Hematopoietic multipotent progenitor cell (in vitro differentiated cells): ENCODE results near the gene SSTR3. TPM values are rescaled to one million over a fixed set of nuclear protein-coding genes. Genes with fewer than 3 reads are reported as not detected.
"Not testable (repeated sequence)": the region's sequence is repeated elsewhere in the genome, so short reads cannot be mapped to it uniquely, and the experiment has no call there.

ENCODE experiments used
- DNase-seq, 3 donors: peaks; one replicate each; pipeline ENCODE4 v3.0.0-alpha.2; 2011 to 2015; ENCODE audit warnings: low read depth in 2 of 3, low spot score in 2 of 3
- total RNA-seq: library from RNA; depleted of rRNA; stranded (reverse); fragments of >200 nt; gene quantifications from one replicate; pipeline ENCODE4 v1.2.3, GENCODE V29; 2012

SSTR3 gene
- total RNA-seq, 1 donor = under 0.01 TPM

DNA sequence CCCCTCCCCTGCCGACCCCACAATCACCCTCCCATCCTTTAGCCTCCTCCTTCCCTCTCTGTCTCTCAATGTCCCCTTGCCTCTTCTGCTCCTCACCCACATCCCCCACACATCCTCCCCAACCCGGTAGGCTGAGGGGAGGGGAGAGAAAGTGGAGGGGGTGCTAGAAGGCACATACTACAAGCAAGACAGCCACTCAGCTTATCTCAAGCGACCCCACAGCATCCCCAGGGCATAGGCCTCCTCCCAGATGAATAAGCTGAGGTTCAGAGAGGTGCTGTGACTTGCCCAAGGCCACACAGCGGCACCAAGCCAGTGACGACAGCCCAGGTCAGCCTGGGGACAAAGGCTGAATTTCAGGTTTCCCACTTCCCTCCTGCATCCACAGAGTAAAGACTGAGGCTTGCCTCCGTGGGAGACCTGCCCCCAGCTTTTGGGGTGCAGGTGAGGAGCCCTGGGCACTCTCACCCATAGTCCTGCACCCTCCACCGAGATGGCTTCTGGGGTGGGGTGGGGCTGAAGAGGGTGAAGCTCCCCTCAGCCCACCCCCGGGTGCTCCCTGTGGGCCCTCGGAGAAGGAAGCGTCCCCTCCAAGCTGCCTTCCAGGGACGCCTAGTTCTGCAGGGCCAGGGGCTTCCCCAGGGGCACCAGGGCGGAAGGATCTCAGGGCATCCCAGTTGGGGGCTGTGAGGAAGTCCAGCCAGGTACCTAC, 31.3 kb upstream of the SSTR3 start:
- DNase-seq = no peak

DNA sequence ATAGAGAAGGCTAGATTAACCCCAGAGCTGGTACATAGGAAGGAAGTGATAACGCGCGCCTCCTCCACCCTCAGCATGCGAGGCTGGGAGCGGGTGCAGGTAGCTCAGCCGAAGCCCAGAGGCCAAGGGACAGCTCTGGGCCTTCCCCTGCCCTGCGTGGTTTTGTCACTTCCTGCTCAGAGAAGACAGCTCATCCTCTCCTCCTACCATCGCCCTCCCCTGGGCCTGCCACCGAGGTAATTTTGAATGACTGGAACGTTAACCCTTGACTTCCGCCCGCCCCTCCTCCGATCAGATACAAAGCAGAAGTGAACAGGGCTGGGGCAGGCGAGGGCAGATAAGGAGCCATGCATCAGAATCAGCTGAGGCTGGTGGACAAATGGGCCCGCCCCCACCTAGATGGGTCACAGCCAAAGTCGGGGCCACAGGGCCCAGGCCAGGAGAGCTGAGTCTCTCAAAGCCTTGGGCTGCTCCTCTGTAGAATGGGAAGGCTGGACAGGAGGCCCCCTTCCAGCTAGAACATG, 30.2 kb upstream of the SSTR3 start:
- peak in 2 of 3 donors; percentile 96 to 98 for DNase-seq

DNA sequence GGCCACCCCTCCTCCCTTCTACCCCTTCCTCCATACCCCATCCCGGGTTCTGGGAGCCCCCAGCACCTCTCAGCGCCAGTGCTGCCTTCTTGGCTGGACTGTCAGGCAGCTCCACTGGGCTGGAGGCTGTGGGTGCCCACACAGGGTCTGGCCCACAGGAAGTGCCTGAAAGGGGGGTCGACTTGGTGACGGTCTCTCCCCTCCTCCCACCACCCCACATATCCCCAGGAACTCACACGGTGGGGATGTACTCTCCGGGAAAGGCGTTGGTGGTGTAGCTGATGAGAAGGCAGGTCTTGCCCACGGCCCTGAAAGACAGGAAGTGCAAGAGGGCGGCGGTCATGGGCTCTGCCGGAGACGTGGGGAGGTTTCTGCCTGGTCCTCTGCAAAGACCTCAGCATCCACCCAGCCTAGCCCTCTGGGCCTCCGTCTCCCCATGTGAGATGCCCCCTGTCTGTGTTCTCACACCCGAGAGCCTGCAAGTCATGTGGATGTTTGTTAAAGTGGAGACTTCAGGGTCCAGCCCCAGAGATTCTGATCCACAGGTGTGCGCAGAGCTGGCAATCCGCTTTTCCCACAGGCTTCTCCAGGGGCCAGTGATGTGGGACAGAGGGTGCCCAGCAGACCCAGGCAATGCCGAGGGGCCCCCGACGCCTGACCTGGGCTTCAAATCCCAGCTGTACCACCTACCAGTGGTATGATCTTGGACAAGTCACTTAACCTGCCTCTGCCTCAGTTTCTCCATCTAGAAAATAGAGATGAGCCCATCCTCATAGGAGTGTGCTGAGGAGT, 29.3 kb upstream of the SSTR3 start:
- peak in 1 of 3 donors; percentile 46 for DNase-seq

DNA sequence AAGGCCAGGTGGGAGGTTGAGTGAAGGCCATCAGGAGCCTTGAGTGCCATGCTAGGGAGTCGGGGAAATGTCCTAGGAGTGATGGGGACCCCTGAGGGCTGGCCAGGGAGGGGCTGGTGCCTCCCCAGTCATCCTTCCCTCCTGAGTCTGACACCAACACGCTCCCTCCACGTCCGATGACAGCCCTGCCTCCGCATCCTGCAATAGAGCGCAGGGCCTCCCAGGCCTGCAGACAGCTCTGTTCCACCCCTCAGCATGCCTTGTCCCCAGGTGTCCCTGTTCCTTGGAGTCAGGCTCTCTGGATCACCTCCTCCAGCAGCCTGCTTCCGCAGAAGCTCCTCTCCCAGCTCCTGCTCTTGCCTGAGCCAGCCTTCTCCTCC, 28.7 kb upstream of the SSTR3 start:
- DNase-seq = no peak

DNA sequence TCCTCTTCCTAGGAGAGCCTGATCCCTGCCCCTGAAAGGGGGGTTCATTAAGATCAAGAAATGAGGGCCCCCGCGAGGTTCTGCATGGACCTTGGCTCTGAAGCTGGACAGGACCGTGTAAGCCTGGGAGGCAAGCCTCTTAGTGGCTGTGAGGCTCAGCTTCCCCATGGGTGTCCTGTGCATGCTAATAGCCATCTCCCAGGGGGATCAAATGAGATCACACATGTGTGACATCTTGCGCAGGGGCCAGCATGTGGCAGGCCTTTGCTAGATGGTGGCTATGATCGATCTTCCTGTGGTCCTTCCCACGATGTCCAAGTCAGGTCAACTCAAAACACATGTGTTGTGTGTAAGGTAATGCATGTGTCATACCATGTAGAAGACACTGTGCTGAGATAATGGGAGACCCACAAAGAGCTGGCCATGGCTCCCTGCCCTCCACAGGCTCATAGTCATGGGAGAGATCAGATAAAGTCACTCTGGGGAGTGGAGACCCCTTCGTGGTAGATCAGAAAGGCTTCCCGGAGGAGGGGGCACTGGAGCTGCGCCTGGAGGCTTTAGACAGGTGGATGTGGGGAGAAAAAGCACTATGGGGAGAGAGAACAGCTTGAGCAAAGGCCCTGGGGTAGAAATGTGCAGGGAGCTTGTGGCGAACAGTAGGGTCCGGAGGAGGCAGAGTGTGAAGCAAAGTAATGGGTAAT, 28.1 kb upstream of the SSTR3 start:
- no peak for DNase-seq

DNA sequence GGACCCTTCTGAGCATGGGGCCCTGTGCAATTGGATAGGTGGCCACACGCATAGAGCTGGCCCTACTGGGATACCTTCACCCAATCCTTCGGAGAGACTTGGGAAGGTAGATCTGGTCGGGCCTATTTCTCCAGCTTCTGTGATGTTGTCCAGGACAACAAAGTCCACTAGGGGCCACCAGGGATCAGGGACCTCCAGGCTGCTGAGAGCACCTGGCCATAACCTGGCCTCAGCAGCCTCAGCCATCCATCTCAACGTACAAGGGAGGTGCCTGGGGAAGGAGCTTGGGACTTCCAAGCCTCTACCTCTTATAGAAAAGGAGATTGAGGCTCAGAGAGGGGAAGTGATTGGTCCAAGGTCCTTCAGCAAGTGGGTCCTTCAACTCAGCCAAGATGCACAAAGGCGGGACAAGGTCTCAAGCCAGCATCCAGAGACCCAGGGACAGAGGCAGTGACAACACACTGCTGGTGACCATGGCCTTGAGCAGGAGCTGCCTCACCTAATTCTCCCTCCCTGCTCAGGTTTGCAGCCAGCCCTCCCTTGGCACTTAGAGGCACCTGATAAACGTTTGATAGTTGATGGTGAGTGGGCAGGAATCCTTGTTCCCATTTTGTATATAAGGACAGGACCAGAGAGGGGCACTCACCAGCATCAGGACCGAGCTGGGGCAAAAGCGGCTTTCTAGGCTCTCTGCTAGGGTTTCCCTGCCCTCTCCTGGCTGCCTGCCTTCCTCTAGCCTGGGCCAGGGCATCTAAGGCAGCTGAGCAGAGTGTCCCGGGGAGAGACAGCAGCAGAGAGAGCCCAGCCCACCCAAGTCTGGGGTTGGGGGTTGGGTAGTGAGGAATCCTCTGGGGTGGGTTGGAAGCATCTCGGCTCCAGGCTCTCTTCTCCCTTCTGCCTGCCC, 27.3 kb upstream of the SSTR3 start:
- DNase-seq = no peak

DNA sequence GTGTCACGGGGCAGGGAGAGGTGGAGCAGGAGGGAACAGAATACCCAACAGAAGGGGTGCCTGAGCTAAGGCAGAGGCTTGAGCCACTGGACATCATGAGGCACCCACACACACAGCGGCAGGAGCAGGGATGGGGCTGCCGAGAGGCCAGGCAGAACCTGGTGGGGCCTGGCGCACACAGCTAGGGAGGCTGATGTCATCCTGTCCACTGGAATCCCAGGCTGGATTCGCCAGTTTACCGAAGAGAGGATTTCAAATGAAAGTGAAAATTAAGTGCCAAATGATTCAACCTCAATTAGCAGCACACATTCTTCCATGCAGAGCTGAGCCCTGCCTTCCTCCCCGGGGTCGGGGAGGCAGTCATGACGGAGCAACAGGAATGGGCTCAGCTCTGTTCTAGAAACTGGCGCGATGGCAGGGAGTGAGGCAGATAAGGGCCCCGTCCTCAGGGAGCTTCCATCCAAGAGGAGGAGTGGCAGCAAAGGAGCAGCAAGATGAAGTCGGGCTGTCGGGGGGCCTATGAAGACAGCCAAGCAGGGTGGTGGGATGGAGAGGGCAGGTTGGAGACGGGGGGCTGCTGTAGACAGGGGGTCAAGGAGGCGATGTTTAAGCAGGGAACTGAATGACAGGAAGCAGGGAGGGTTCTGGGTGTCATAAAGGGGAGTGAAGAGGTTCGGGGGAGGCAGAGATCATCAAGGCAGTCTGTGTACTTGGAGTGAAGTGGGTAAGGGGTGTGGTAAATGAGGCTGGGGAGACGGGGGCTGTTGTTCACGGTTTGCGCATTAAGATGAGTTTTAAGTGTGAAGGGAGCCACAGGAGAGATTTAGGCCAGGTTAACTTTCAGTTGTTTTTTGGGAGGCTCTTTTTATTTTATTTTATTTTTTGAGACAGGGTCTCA, 25.3 kb upstream of the SSTR3 start:
- no peak for DNase-seq

DNA sequence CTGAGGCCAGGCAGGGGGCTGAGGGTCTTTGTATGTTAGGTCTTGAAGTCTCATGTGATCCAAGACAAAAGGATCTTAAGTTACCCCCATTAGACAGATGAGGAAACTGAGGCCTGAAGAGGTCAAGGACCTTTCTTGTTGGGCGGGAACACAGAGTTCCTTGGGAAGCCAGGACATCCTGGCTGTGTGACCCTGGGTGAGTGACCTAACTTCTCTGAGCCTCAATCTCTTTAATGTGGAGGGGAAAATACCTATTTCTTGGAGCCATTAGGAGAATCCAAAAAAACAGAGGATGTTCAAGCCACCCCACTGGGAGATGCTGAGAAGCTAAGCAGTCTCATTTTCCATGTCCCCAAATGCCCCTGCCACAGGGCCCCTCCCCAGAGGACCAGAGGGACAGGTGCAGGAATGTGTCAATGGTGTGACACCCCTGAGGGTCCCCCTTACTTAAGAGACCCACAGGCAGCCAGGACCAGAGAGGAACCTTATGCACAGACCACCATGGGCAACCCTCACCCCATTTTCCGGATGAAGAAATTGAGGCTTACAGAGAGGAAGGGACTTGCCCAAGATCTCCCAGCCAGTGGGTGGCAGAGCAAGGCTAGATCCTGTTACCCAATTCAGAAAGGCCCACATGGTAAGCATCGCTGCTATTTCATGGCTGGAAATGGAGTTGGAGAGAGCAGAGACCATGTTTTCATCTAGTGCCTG, 23.8 kb upstream of the SSTR3 start:
- DNase-seq = no peak

DNA sequence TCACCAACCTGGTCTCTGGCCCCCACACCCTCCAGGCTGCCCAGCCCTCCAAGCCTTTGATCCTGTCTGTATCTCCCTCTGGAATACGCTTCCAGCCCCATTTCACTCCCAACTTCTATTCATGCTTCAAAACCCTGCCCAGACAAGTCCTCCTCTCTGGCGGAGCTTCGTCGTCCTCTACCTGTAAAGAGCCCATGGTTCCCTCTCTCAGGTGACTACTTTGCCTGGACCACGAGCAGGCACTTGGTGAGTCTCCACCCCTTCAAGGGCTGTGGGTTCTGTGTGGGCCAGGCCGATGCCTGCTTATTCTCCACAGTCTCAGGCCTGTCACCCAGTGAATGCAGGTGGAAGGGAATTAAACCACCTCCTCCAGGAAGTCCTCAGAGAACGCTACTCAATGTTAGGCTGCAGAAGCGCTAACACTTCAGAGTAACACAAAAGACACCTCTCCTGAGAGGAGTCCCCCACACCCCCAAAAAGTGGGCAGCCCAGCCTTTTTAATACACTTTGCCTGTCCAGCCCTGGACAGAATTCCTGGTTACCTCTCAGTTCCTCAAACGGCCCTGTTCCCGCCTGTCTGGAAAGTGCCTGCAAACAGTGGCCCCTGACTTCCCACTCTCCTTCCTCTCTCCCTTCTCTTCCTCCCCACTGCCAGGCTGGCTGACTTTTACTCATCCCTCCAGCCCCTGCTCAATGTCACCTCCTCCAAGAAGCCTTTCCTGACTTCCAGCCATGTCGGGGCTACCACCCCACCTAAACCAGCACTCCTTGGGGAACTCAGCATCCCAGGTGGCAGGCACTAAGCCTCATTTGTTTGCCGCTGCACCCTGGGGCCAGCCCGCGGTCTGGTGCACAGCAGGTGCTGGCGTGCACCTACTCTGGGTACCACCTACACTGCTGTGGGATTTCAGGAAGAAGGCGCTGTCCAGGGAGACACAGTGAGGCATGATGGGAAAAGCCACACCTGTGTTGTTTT, 22.7 kb upstream of the SSTR3 start:
- no peak for DNase-seq

DNA sequence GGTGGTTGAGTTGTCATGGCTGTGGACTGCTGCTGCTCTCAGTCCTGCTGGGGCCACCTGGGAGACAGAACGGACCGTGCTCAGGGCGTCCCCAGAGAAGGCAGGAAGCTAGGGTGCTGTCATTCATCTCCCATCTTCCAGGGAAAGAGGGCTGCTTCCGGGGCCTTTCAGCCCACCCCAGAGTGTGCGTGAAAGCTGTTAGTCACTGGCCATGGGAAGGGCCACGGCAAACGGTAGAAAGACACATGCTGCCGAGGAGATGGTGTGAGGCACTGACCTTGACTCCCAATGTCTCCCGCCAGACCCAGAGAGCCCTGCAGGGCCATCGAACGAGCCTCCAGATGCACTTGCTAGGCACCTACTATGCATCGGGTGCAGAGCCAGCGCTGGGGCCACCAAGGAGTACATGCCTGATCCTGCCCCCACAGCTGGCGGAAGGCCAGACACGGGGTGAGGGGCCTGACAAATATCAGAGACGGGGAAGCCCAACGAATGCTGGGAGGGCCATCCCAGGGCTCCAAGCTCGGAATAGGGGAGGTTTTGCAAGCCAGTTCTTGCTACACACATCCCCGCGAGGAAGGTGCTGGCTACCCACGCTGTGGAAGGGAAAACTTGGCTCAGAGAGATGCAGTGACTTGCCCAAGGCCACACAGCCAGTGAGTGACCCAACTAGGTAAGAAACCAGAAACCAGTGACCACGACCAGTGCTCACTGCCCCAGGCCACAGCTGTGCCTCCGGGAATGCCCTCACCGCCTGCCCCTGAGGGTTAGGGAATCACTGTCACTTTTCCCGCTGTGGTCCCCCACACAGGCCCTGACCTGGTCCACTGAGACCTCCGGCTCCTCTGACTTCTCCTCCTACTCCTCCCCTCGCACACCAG, 21.7 kb upstream of the SSTR3 start:
- no peak for DNase-seq

DNA sequence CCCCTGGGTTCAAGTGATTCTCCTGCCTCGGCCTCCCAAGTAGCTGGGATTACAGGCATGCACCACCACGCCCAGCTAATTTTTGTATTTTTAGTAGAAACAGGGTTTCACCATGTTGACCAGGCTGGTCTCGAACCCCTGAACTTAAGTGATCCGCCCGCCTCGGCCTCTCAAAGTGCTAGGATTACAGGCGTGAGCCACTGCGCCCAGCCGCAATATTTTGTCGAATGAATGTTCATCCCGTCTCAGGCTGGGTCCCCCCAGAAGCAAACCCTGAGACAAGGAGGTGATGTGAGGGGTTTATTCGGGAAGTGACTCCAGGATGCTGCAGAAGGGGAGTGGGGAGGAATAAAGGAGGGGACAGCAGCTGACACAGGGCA, 21.1 kb upstream of the SSTR3 start:
- DNase-seq = not testable (repeated sequence)

DNA sequence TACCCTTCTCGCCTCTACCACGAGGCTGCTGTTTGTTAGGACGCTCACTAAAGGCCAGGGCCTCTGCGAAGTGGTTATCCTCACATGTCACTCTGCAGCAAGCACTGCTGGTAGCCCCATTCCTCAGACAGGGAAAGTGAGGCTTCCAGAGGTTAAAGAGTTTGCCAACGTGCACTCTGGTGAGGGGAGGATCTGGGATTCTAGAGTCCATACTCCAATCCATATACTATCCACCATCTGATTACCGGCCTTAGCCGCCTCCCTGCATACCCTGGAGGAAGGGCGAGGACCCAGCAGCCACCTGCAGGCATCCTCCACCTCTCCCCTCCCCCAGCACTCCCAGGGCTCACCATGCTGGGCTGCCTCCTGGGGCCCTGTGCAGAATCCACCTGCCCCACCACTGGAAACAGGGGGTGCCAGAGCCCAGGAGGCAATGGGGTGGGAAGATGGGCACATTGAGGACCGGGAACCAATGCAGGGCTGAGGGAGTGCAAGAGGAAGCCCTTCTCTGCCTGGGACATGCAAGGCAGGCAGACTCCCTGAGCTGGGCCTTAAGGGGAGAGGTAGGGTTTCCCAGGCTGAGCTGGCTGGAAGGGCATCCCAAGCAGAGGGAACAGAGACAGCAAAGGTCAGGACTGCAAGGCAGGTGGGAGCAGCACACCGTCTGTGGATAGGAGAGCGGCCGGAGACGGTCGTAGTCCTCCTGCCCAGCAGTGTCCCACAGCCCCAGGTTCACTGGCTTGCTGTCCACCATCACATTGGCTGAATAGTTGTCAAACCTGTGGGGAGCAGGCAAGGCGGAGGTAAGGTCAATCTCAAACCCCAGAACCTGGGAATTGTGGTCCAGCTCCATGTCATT, 20.1 kb upstream of the SSTR3 start:
- no peak for DNase-seq

DNA sequence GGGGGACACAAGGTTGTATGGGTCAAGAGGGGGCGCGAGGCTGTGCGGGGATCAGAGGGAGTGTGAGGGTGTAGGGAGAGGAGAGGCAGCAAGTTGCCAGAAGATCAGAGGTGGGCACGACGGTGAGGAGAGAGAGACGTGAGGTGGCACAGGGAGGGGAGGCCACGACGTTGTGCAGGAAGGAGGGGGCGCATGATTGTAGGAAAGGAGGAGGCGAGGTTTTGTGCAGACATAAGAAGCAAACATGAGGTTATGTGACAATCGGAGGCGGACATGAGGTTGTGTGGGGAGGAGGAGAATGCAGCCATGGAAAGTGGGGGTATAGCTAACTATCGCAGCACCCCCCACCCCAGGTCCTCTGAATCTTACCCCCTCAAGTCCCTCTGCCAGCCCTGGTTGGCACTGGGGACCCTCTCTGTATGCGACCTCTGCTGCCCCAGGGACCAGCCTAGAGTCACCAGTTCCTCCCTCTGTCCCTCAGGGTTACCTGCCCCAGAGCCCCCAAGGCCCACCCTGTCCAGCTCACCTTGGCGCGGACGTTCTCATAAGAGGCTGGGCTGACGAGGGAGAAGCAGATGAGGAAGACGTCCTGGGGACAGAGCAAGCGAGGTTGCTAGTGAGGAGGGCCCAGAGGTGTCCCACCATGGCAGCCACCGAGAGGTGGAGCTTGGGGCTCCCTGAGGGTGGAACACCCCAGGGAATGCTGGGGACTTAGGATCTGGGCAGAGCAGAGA, 19.3 kb upstream of the SSTR3 start:
- DNase-seq = no peak

DNA sequence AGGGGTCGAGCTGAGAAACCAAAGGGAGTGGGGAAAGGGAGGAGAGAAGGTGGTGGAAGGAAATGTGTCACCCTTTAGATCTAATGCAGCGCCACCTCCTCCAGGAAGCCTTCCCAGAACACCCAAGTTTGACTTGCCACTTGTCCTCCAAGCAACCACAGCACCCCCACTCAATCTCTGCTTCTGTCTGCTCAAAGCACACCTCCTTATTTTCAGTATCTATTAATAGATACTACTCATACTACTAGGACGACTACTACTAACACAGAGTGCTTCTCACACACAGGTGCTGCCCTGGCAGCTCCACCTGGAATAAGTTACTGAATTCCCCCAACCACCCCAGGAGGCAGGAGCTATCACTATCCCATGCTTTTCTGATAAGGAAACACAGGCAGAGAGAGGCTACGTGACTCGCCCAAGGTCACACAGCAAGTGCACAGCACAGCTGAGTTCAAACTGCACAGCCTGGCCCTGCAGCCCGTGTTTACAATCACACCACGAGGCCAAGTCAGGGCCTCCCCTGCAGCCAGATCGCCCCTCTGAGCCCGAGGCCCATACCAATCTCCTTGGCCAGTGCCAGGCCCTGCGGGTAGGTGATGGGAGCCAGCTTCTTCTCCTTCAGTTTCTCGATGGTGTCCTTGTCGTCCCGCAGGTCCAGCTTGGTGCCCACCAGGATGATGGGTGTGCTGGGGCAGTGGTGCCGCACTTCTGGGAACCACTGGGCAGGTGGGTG, 18.6 kb upstream of the SSTR3 start:
- DNase-seq = no peak
